Muscle of leg (tissue), 11 donors: ENCODE measurements around the gene SLC30A1. TPM values are rescaled to one million over a fixed set of nuclear protein-coding genes. Genes with fewer than 3 reads are reported as not detected.
A peak's percentile ranks its signal among the peaks of the same experiment; 100 is the strongest.
"Not testable (repeated sequence)": the region's sequence is repeated elsewhere in the genome, so short reads cannot be mapped to it uniquely, and the experiment has no call there.

Experiments used
- DNase-seq: peaks from one replicate; pipeline ENCODE4 v3.0.0; 2013
- H3K27ac ChIP-seq: one replicate; pipeline ENCODE4 v1.5.1; 2013; ENCODE audit warnings: mild to moderate bottlenecking, low read length, control low read depth
- H3K27me3 ChIP-seq: one replicate; pipeline ENCODE4 v1.6.1; 2013; ENCODE audit warnings: low read length; ENCODE audit not compliant: control insufficient read depth, insufficient read depth
- H3K36me3 ChIP-seq: one replicate; pipeline ENCODE4 v1.6.1; 2013; ENCODE audit warnings: low read length; ENCODE audit not compliant: control insufficient read depth, insufficient read depth
- H3K4me1 ChIP-seq: one replicate; pipeline ENCODE4 v1.6.1; 2013; ENCODE audit warnings: low read length; ENCODE audit not compliant: control insufficient read depth, insufficient read depth
- H3K4me3 ChIP-seq: one replicate; pipeline ENCODE4 v1.5.1; 2013; ENCODE audit warnings: low read length, control low read depth
- H3K9me3 ChIP-seq: replicated peaks from 2 replicates; pipeline ENCODE4 v1.6.1; 2013; ENCODE audit warnings: low read depth, low read length; ENCODE audit not compliant: control insufficient read depth
- WGBS: methylation state at CpG from one replicate; pipeline ENCODE4 v1.1.5; 2013; ENCODE audit warnings: missing lambda C conversion rate; ENCODE audit not compliant: insufficient coverage; 5-methylcytosine and 5-hydroxymethylcytosine counted together
- polyA plus RNA-seq, 8 donors: library from polyadenylated mRNA; unstranded; fragments of 120-200 nt; gene quantifications; one replicate each; pipeline versions ENCODE4 v1.2.1 to v1.2.3, GENCODE V29; 2013; ENCODE audit warnings: inconsistent platforms in 1 of 8, low replicate concordance in 1 of 8; ENCODE audit not compliant: insufficient read length in 8 of 8, insufficient read depth in 1 of 8
- total RNA-seq: library from RNA; stranded (reverse); fragments of 120-200 nt; gene quantifications from one replicate; pipeline ENCODE4 v1.2.4, GENCODE V29; 2013

The SLC30A1 gene
- total and polyA plus RNA-seq, 9 donors, result 9.4 to 15.3 (median 12.4) TPM

- Histone ChIP-seq H3K4me3 (no peak overlapping the region), H3K4me1 (peaks cover 10% of the 10 kb centered on the region), H3K9me3 (no peaks in the 10 kb centered on the region), H3K27ac (no peak overlapping the region), H3K27me3 (no peaks in the 10 kb centered on the region), H3K36me3 (no peaks in the 10 kb centered on the region)
- peak; percentile 25 for DNase-seq
- WGBS, result 57% methylated on average over 9 of the region's 9 CpGs
Observed at GRCh38 chr1:211548321-211549091, 30.5 kb downstream of the SLC30A1 start.

GRCh38 chr1:211547710-211548109 is 31.3 kb downstream of the SLC30A1 start:
- WGBS, result 66% methylated on average over 6 of the region's 6 CpGs
- Histone ChIP-seq H3K27me3 (no peaks in the 10 kb centered on the region), H3K36me3 (no peaks in the 10 kb centered on the region)

GRCh38 chr1:211546543-211546942 is 32.4 kb downstream of the SLC30A1 start:
- no peaks in the 10 kb centered on the region for H3K36me3 ChIP-seq
- 80% methylated on average over 7 of the region's 7 CpGs for WGBS
- H3K27ac ChIP-seq, result no peak overlapping the region
- H3K9me3 ChIP-seq, result no peaks in the 10 kb centered on the region
- H3K4me3 ChIP-seq, result no peak overlapping the region
- peaks cover 16% of the 10 kb centered on the region for H3K4me1 ChIP-seq
- DNase-seq, result no peak
- no peaks in the 10 kb centered on the region for H3K27me3 ChIP-seq

More at GRCh38 chr1:211547710-211548109, 31.3 kb downstream of the SLC30A1 start:
- Histone ChIP-seq H3K9me3 (no peaks in the 10 kb centered on the region), H3K4me1 (peaks cover 10% of the 10 kb centered on the region), H3K27ac (no peak overlapping the region), H3K4me3 (no peak overlapping the region)
- DNase-seq, result no peak

GRCh38 chr1:211543025-211543424 is 35.9 kb downstream of the SLC30A1 start:
- 86% methylated on average over 1 of the region's 4 CpGs for WGBS
- Histone ChIP-seq H3K4me1 (peaks cover 23% of the 10 kb centered on the region), H3K36me3 (no peaks in the 10 kb centered on the region), H3K9me3 (no peaks in the 10 kb centered on the region), H3K27me3 (no peaks in the 10 kb centered on the region), H3K27ac (no peak overlapping the region), H3K4me3 (no peak overlapping the region)
- no peak for DNase-seq

- Histone ChIP-seq H3K36me3 (no peaks in the 10 kb centered on the region), H3K4me3 (no peak overlapping the region), H3K27me3 (no peaks in the 10 kb centered on the region), H3K4me1 (peaks cover 24% of the 10 kb centered on the region), H3K9me3 (no peaks in the 10 kb centered on the region), H3K27ac (peak overlapping the region; percentile 15)
- WGBS, result 51% methylated on average over 3 of the region's 7 CpGs
- DNase-seq, result peak; percentile 90
Observed at GRCh38 chr1:211541720-211542477, 37.1 kb downstream of the SLC30A1 start.

GRCh38 chr1:211541278-211541677 is 37.7 kb downstream of the SLC30A1 start:
- Histone ChIP-seq H3K9me3 (no peaks in the 10 kb centered on the region), H3K4me3 (no peak overlapping the region), H3K36me3 (no peaks in the 10 kb centered on the region), H3K27me3 (no peaks in the 10 kb centered on the region), H3K27ac (peak overlapping the region; percentile 15), H3K4me1 (peaks cover 24% of the 10 kb centered on the region)
- DNase-seq, result peak; percentile 19
- WGBS, result 86% methylated on average over 2 of the region's 2 CpGs

GRCh38 chr1:211540824-211541223 is 38.1 kb downstream of the SLC30A1 start:
- DNase-seq, H3K27me3 ChIP-seq, H3K9me3 ChIP-seq, H3K4me3 ChIP-seq, H3K27ac ChIP-seq, H3K36me3 ChIP-seq: not testable (repeated sequence)
- WGBS, result no CpG with 5 or more reads among the region's 1 CpG
- peaks cover 24% of the 10 kb centered on the region for H3K4me1 ChIP-seq

- Histone ChIP-seq H3K9me3 (no peaks in the 10 kb centered on the region), H3K27me3 (no peaks in the 10 kb centered on the region), H3K4me3 (no peak overlapping the region), H3K27ac (no peak overlapping the region), H3K36me3 (no peaks in the 10 kb centered on the region), H3K4me1 (peaks cover 24% of the 10 kb centered on the region)
- peak; percentile 56 for DNase-seq
- 33% methylated on average over 7 of the region's 8 CpGs for WGBS
Observed at GRCh38 chr1:211538287-211538686, 40.7 kb downstream of the SLC30A1 start.

- Histone ChIP-seq H3K9me3 (no peaks in the 10 kb centered on the region), H3K4me1 (peaks cover 24% of the 10 kb centered on the region), H3K4me3 (no peak overlapping the region), H3K27ac (no peak overlapping the region), H3K27me3 (no peaks in the 10 kb centered on the region), H3K36me3 (no peaks in the 10 kb centered on the region)
- 89% methylated on average over 3 of the region's 4 CpGs for WGBS
- no peak for DNase-seq
Observed at GRCh38 chr1:211537253-211537652, 41.7 kb downstream of the SLC30A1 start.

GRCh38 chr1:211536606-211537005 is 42.4 kb downstream of the SLC30A1 start:
- H3K27ac ChIP-seq, result no peak overlapping the region
- 81% methylated on average over 8 of the region's 8 CpGs for WGBS

More at GRCh38 chr1:211536606-211537005, 42.4 kb downstream of the SLC30A1 start:
- Histone ChIP-seq H3K4me1 (peaks cover 22% of the 10 kb centered on the region), H3K36me3 (no peaks in the 10 kb centered on the region), H3K4me3 (no peak overlapping the region), H3K27me3 (no peaks in the 10 kb centered on the region), H3K9me3 (no peaks in the 10 kb centered on the region)
- DNase-seq, result no peak
